PC-9 (cell line): Measurements from ENCODE around the gene TTLL3.

ENCODE experiments used
- CTCF ChIP-seq: fragments of 200-600 bp; sonication (generic); conservative IDR thresholded peaks from 2 replicates; pipeline ENCODE4 v1.6.1; 2017; ENCODE audit warnings: mixed run types, antibody characterized with exemption, mild to moderate bottlenecking, moderate library complexity
- EZH2 ChIP-seq: fragments of 200-600 bp; sonication (generic); IDR thresholded peaks from 2 replicates; pipeline ENCODE4 v1.8.0; 2017; ENCODE audit warnings: antibody characterized with exemption, low read depth

- no peak for TF ChIP-seq CTCF
- TF ChIP-seq EZH2 = no peak
Observed at GRCh38 chr3:9878700-9879099, 68.6 kb downstream of the TTLL3 start.
